Left lung (tissue), 10 donors: ENCODE data around the gene KIAA1671. TPM values are rescaled to one million over a fixed set of nuclear protein-coding genes. Genes with fewer than 3 reads are reported as not detected.

Source experiments
- ATAC-seq: fragments of 200-7000 bp; cut with Tn5 transposase; one replicate; pipeline ENCODE4 v1.9.1; 2020; ENCODE audit warnings: moderate library complexity
- DNase-seq, 4 donors: peaks; one replicate each; pipeline ENCODE4 v3.0.0-alpha.2; 2013 to 2020
- H3K27ac ChIP-seq, 2 donors: fragments of 200-600 bp; sonication (generic) in 1 of 2; one replicate each; pipeline versions ENCODE4 v1.5.0 to v1.8.0; 2020 to 2021
- H3K27me3 ChIP-seq, 2 donors: fragments of 200-600 bp; sonication (generic) in 1 of 2; one replicate each; pipeline versions ENCODE4 v1.5.0 to v1.8.0; 2020 to 2021
- H3K36me3 ChIP-seq, 2 donors: fragments of 200-600 bp; sonication (generic) in 1 of 2; one replicate each; pipeline versions ENCODE4 v1.5.0 to v1.8.0; 2020 to 2021
- H3K4me1 ChIP-seq, 2 donors: fragments of 200-600 bp; one replicate each; pipeline ENCODE4 v1.8.0; 2021
- H3K4me3 ChIP-seq, 2 donors: fragments of 200-600 bp; sonication (generic) in 1 of 2; one replicate each; pipeline versions ENCODE4 v1.5.0 to v1.8.0; 2020 to 2021; ENCODE audit warnings: mild to moderate bottlenecking in 1 of 2
- H3K9me3 ChIP-seq, 2 donors: fragments of 200-600 bp; sonication (generic) in 1 of 2; one replicate each; pipeline versions ENCODE4 v1.5.0 to v1.8.0; 2020 to 2021
- intact Hi-C, 2 donors: fragments of 100-400 bp; cut with DNase I; formaldehyde crosslinking; loops; one replicate each; pipeline versions ENCODE4 v1.11.2 to v1.14.2; 2022
- polyA plus RNA-seq, 6 donors: library from polyadenylated mRNA; unstranded; fragments of 120-200 nt; gene quantifications; one replicate each; pipeline ENCODE4 v1.2.1, GENCODE V29; 2013; ENCODE audit not compliant: insufficient read length in 6 of 6
- total RNA-seq, 2 donors: library from RNA; stranded (reverse); fragmentation: NEBNext Ultra II Directional; extraction: Animal tissue kit (Norgen Biotek cat#: 25700); gene quantifications; one replicate each; pipeline ENCODE4 v1.2.1, GENCODE V29; 2021
- TF ChIP-seq, protein P1 (sequence below), 2 donors: fragments of 200-600 bp; sonication (generic) in 1 of 2; IDR thresholded peaks; one replicate each; pipeline versions ENCODE4 v1.5.0 to v1.8.0; 2021; ENCODE audit warnings: antibody characterized with exemption in 2 of 2
- donor health status: DM: no; HTN: yes; CAD: no.
- donor health status: DM: no; HTN: no; CAD: no.

Gene KIAA1671
- total and polyA plus RNA-seq, 8 donors = 19.4 to 35.0 (median 23.4) TPM

DNA sequence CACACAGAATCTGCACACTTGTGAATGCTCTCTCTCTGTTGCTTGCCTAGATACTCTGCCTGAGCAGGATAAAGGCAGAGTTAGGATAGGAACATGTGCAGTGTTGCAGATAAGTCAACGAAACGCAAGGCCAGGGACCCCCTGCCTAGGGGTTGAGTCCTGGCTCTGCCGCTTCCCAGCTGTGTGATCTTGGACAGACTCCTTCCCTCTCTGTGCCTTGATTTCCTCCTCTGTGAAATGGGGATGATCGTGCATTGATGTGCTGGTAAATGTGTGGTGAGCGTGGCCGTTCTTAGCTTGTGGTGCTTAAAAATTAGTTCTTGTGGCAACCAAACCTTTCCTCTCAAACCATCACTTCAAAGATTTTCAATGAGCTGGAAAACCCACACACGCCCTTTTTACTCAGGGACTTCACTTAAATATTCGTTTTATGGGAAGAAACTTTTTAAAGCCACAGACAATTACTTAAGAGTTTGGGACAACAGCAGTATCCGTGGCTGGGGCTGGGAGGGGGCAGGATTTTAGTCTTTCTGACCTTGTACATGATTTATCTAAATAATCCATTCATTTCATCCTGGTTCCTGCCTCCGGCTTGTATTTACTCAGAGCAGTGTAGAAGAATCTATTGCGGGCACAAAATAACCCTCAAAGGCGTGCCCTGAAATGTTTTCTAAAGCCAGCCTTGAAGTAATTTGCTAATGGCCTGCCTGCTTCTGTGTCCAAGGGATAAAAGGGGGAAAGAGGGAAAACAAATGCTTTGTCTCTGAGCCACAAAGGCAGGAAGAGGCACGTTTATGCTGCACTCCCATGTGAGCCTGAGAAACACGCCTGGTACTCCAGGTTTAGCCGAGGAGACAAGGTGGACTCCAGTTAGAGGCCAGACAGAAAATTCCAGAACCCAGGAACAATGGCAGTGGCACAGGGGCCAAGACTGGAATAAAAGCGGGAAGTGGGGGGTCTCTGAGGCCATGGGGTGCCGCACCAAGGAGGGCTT, 162.2 kb downstream of the KIAA1671 start:
- no peak for DNase-seq
- peaks cover 0 to 35% of the 10 kb centered on the region in 2 donors for H3K27me3 ChIP-seq
- H3K9me3 ChIP-seq = no peaks in the 10 kb centered on the region
- intact Hi-C loops = no loop called here
- TF ChIP-seq, protein P1, sequence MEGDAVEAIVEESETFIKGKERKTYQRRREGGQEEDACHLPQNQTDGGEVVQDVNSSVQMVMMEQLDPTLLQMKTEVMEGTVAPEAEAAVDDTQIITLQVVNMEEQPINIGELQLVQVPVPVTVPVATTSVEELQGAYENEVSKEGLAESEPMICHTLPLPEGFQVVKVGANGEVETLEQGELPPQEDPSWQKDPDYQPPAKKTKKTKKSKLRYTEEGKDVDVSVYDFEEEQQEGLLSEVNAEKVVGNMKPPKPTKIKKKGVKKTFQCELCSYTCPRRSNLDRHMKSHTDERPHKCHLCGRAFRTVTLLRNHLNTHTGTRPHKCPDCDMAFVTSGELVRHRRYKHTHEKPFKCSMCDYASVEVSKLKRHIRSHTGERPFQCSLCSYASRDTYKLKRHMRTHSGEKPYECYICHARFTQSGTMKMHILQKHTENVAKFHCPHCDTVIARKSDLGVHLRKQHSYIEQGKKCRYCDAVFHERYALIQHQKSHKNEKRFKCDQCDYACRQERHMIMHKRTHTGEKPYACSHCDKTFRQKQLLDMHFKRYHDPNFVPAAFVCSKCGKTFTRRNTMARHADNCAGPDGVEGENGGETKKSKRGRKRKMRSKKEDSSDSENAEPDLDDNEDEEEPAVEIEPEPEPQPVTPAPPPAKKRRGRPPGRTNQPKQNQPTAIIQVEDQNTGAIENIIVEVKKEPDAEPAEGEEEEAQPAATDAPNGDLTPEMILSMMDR (IDR thresholded peaks at IDR 0.05) = no peak
- no peaks in the 10 kb centered on the region for H3K36me3 ChIP-seq
- no peak for ATAC-seq
- peak overlapping the region; percentile 76 to 82 for H3K27ac ChIP-seq
- H3K4me3 ChIP-seq = no peak overlapping the region
- peaks cover 28 to 44% of the 10 kb centered on the region in 2 donors for H3K4me1 ChIP-seq

DNA sequence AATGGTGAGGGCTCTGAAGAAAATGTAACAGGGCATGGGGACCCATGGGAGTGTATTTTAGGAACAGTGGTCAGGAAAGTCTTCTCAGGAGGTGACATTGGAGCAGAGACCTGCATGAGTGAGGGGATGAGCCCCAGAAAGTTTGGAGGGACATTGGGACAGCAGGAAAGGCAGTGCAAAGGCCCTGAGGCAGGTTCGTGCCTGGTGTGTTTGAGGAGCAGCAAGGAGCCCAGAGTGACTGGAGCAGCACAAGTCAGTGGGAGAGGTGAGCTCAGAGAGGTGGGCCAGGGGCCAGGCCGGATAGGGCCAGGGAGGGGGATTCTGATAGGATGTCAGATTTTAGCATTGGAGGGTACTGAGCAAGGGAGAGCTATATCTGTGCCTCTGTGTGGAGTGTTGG, 167.1 kb downstream of the KIAA1671 start:
- H3K4me1 ChIP-seq = peaks cover 16 to 17% of the 10 kb centered on the region in 2 donors
- ATAC-seq = no peak
- DNase-seq = no peak
- peak overlapping the region; percentile 70 to 75 for H3K27ac ChIP-seq
- no peaks in the 10 kb centered on the region for H3K36me3 ChIP-seq
- no peak overlapping the region for H3K4me3 ChIP-seq
- H3K9me3 ChIP-seq = no peaks in the 10 kb centered on the region
- TF ChIP-seq, protein P1 (IDR thresholded peaks at IDR 0.05) = no peak
- intact Hi-C loops = no loop called here
- no peaks in the 10 kb centered on the region for H3K27me3 ChIP-seq

DNA sequence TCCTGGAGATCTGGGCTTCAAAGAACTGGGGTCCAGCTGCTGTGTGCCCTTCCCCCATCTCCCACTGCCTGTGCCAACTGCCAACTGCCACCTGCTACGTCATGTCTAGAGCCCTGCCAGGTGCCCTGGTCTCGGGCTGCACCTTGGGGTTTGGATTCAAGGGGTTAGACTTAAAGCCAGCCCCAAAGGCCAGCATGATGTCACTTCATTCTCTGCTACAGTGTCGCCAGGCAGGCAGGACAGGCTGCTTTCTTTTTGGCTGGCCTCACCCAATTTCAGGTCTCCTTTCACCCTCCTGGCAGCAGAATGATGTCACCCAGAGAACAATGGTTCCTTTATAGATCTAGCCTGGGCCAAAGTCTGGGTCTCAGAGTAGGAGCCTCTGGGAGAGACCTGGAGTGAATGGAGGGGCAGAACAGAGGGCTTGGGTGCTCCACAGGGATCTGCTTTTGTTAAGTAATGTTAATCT, 167.6 kb downstream of the KIAA1671 start:
- Histone ChIP-seq H3K9me3 (no peaks in the 10 kb centered on the region), H3K36me3 (no peaks in the 10 kb centered on the region), H3K27ac (peak overlapping the region; percentile 70 to 75), H3K4me1 (peaks cover 12 to 15% of the 10 kb centered on the region in 2 donors), H3K27me3 (no peaks in the 10 kb centered on the region), H3K4me3 (no peak overlapping the region)
- intact Hi-C loops = no loop called here
- TF ChIP-seq, protein P1 (IDR thresholded peaks at IDR 0.05) = no peak
- no peak for DNase-seq
- peak; percentile 69 for ATAC-seq

DNA sequence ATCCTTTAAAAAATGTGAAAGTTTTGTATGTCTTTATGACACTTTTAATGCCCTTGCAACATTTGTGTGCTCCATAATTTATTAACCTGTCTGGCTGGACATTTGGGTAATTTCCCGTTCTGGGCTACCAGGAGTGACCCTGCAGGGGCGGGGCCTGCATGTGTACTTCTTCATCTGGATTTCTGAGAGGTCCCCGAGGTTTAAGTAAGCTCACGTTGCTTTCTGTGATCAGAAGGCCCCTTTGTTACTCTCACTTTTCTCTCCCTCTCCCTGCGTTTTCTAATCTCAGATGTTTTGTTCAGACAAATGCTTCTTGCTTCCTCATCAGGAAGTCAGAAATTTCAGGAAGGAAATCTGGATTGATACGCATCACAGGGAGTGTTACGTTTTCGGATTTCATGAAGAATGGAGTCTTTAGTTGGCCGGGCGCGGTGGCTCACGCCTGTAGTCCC, 168.3 kb downstream of the KIAA1671 start:
- TF ChIP-seq, protein P1 (IDR thresholded peaks at IDR 0.05) = no peak
- Histone ChIP-seq H3K27me3 (no peaks in the 10 kb centered on the region), H3K27ac (peak overlapping the region; percentile 70 to 75), H3K4me1 (peaks cover 10 to 11% of the 10 kb centered on the region in 2 donors), H3K4me3 (no peak overlapping the region), H3K36me3 (no peaks in the 10 kb centered on the region), H3K9me3 (no peaks in the 10 kb centered on the region)
- no peak for DNase-seq
- intact Hi-C loops = no loop called here
- peak; percentile 82 for ATAC-seq

DNA sequence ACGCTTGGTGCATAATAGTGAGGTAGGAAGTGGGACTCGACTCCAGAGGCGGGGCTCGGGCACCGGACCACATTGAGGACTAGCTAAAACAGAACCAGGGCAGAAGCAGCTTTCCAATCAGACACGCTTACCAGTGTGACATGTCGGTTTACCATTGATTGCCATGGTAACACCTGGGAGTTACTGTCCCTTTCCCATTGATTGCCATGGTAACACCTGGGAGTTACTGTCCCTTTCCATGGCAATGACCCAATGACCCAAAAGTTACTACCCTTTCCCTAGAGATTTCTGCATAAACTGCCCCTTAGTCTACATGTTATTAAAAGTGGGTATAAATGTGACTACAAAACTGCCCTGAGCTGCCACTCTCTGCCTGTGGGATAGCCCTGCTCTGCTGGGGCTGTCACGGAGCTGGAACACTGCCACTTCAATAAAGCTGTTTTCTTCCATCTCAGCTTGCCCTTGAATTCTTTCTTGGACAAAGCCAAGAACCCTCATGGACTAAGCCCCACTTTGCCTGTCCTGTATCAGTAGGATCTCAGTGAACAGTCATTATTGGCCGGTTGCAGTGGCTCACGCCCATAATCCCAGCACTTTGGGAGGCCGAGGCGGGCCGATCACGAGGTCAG, 169.7 kb downstream of the KIAA1671 start:
- DNase-seq (no peak), ATAC-seq (no peak)
- H3K27ac ChIP-seq = no peak overlapping the region
- no peaks in the 10 kb centered on the region for H3K36me3 ChIP-seq
- TF ChIP-seq, protein P1 (IDR thresholded peaks at IDR 0.05) = no peak
- no peaks in the 10 kb centered on the region for H3K9me3 ChIP-seq
- peaks cover 10 to 11% of the 10 kb centered on the region in 2 donors for H3K4me1 ChIP-seq
- no peaks in the 10 kb centered on the region for H3K27me3 ChIP-seq
- no peak overlapping the region for H3K4me3 ChIP-seq
- intact Hi-C loops = no loop called here
